K562 (cell line): ENCODE measurements around the gene NKD1. TPM values are rescaled to one million over a fixed set of nuclear protein-coding genes. Genes with fewer than 3 reads are reported as not detected.

Source experiments
- ATAC-seq: fragments of 200-7000 bp; cut with Tn5 transposase; 3 replicates; pipeline ENCODE4 v1.9.1; 2020; ENCODE audit warnings: moderate library complexity
- BruUV-seq: library from RNA; stranded (reverse); fragments of 400-500 nt; replicated peaks from 2 replicates; lab custom pipeline; 2021; lab: Mats Ljungman, UMichigan
- CTCF ChIA-PET: fragments of 300-600 bp; formaldehyde crosslinking; extraction: SDS; loops from one replicate; lab custom pipeline; 2021; ENCODE audit warnings: low intra/inter-chr PET ratio; lab: Yijun Ruan, JAX
- POLR2A ChIA-PET: fragments of 300-600, 350-650 bp; sonication (Branson Sonifier 250); formaldehyde crosslinking; extraction: SDS; loops from one replicate; lab custom pipeline; 2021; ENCODE audit warnings: antibody characterized with exemption, inconsistent platforms; lab: Yijun Ruan, JAX
- DNase-seq, 4 experiments: peaks; one replicate each; pipeline versions ENCODE4 v3.0.0 to v3.0.0-alpha.2; 2011 to 2018; ENCODE audit warnings: low spot score in 3 of 4, mixed read lengths in 3 of 4; ENCODE audit errors: extremely low read depth in 1 of 4
- FAIRE-seq: peaks from 2 replicates; lab custom pipeline; 2011; peaks lifted over from hg19 to GRCh38; lab: Jason Lieb, UNC
- H2AFZ ChIP-seq: 2 replicates; pipeline ENCODE4 v1.6.0; 2011; ENCODE audit warnings: low read depth, low read length, control low read depth, inconsistent platforms
- H3K27ac ChIP-seq: fragments of 200-600 bp; 3 replicates; pipeline ENCODE4 v1.8.0; 2011; ENCODE audit warnings: low read depth, mild to moderate bottlenecking, control low read depth, inconsistent platforms, low read length, moderate library complexity, mixed read lengths; ENCODE audit errors: extremely low read depth
- H3K27me3 ChIP-seq, 2 experiments: fragments of 300-600 bp in 1 of 2; 2 replicates in 1 of 2; 3 replicates in 1 of 2; pipeline versions ENCODE4 v1.6.0 to v1.8.0; 2011; ENCODE audit warnings: inconsistent platforms in 2 of 2, low read length in 2 of 2, mild to moderate bottlenecking in 1 of 2, mixed read lengths in 1 of 2, moderate library complexity in 1 of 2; ENCODE audit not compliant: control insufficient read depth in 2 of 2, insufficient read depth in 2 of 2
- H3K36me3 ChIP-seq: fragments of 300-600 bp; 3 replicates; pipeline ENCODE4 v1.8.0; 2011; ENCODE audit warnings: mild to moderate bottlenecking, low read length, inconsistent platforms; ENCODE audit not compliant: control insufficient read depth, insufficient read depth
- H3K4me1 ChIP-seq, 2 experiments: fragments of 200-600 bp in 1 of 2; replicated peaks in 1 of 2; 2 replicates in 1 of 2; 3 replicates in 1 of 2; pipeline versions ENCODE4 v1.5.1 to v1.8.0; 2011; ENCODE audit warnings: inconsistent platforms in 2 of 2, low read length in 2 of 2, mild to moderate bottlenecking in 1 of 2, mixed read lengths in 1 of 2, moderate library complexity in 1 of 2; ENCODE audit not compliant: control insufficient read depth in 2 of 2, insufficient read depth in 2 of 2
- H3K4me2 ChIP-seq: 2 replicates; pipeline ENCODE4 v1.6.1; 2011; ENCODE audit warnings: low read length, control low read depth, inconsistent platforms, mixed read lengths; ENCODE audit not compliant: insufficient read depth
- H3K4me3 ChIP-seq: fragments of 200-600 bp; sonication (generic), shearing (Covaris generic); 2 replicates; pipeline ENCODE4 v1.5.1; 2016; ENCODE audit warnings: control low read depth, inconsistent platforms
- H3K79me2 ChIP-seq: fragments of 200-600 bp; 3 replicates; pipeline ENCODE4 v1.8.0; 2011; ENCODE audit warnings: low read length, inconsistent platforms; ENCODE audit not compliant: control insufficient read depth, insufficient read depth
- H3K9ac ChIP-seq, 2 experiments: 2 replicates each; pipeline versions ENCODE4 v1.6.0 to v1.6.1; 2011; ENCODE audit warnings: low read depth in 2 of 2, low read length in 2 of 2, control low read depth in 1 of 2, inconsistent platforms in 1 of 2, mild to moderate bottlenecking in 1 of 2, mixed read lengths in 1 of 2; ENCODE audit not compliant: insufficient read depth in 1 of 2
- H3K9me1 ChIP-seq: one replicate; pipeline ENCODE4 v1.6.0; 2011; ENCODE audit warnings: inconsistent platforms, mild to moderate bottlenecking, low read length, moderate library complexity; ENCODE audit not compliant: control insufficient read depth, insufficient read depth
- H3K9me3 ChIP-seq: replicated peaks from 2 replicates; pipeline ENCODE4 v1.5.1; 2011; ENCODE audit warnings: low read depth, low read length, inconsistent platforms; ENCODE audit not compliant: control insufficient read depth, insufficient read depth
- H4K20me1 ChIP-seq: replicated peaks from 2 replicates; pipeline ENCODE4 v1.6.1; 2011; ENCODE audit warnings: low read length, inconsistent platforms, mixed read lengths; ENCODE audit not compliant: control insufficient read depth, insufficient read depth
- CCNT2 ChIP-seq: IDR thresholded peaks from 2 replicates; pipeline ENCODE4 v1.6.1; 2011; ENCODE audit warnings: borderline replicate concordance, low read depth, mild to moderate bottlenecking, moderate library complexity, mixed read lengths, low read length; ENCODE audit not compliant: insufficient read length; ENCODE audit errors: extremely low read depth
- FIP1L1 ChIP-seq: fragments of 200-400 bp; formaldehyde crosslinking; IDR thresholded peaks from 2 replicates; pipeline ENCODE4 v1.6.1; 2018; ENCODE audit warnings: mild to moderate bottlenecking, low read depth, low read length; ENCODE audit not compliant: poor library complexity, severe bottlenecking
- FOXM1 ChIP-seq, 2 experiments: fragments of 450-650 bp in 1 of 2; sonication (generic) in 1 of 2; formaldehyde crosslinking in 1 of 2; IDR thresholded peaks; 2 replicates each; pipeline versions ENCODE4 v1.6.1 to v1.9.0; 2017 to 2022; ENCODE audit warnings: low read depth in 2 of 2, mild to moderate bottlenecking in 2 of 2, missing genetic modification reagents in 1 of 2, moderate library complexity in 1 of 2
- RBM22 ChIP-seq: fragments of 200-400 bp; formaldehyde crosslinking; IDR thresholded peaks from 2 replicates; pipeline ENCODE4 v1.6.1; 2018; ENCODE audit warnings: low read length, low read depth; ENCODE audit not compliant: poor library complexity, severe bottlenecking
- SMARCB1 ChIP-seq: IDR thresholded peaks from 2 replicates; pipeline ENCODE4 v1.6.1; 2011; ENCODE audit warnings: improper control_type of control experiment, low read depth; ENCODE audit not compliant: insufficient read length
- TCF15 ChIP-seq: fragments of 250-450 bp; sonication (Bioruptor Pico); IDR thresholded peaks from 2 replicates; pipeline ENCODE4 v1.8.0; 2022; ENCODE audit warnings: moderate library complexity, mild to moderate bottlenecking, inconsistent platforms
- YY1 ChIP-seq, 3 experiments: IDR thresholded peaks; 2 replicates each; pipeline ENCODE4 v1.6.1; 2011; ENCODE audit warnings: low read length in 2 of 3, mild to moderate bottlenecking in 2 of 3, moderate library complexity in 2 of 3, borderline replicate concordance in 1 of 3, control low read depth in 1 of 3, low read depth in 1 of 3; ENCODE audit not compliant: insufficient read depth in 3 of 3, insufficient replicate concordance in 2 of 3, control insufficient read depth in 1 of 3, insufficient read length in 1 of 3; ENCODE audit errors: extremely low read depth in 1 of 3
- WGBS: fragments of 100-300 bp; shearing (Covaris generic); methylation state at CpG from one replicate; pipeline ENCODE4 v1.1.6; 2016; ENCODE audit warnings: low coverage, mixed read lengths; ENCODE audit not compliant: insufficient coverage; ENCODE audit errors: missing lambda C conversion rate; 5-methylcytosine and 5-hydroxymethylcytosine counted together
- in situ Hi-C: fragments of 300-500 bp; cut with MboI; formaldehyde crosslinking; loops from 4 replicates; pipeline ENCODE4 v1.15.0; 2018; ENCODE audit warnings: inconsistent platforms, mixed read lengths
- intact Hi-C: fragments of 100-400 bp; cut with micrococcal nuclease; formaldehyde crosslinking; loops from 2 replicates; pipeline ENCODE4 v1.14.2; 2022
- polyA plus RNA-seq, 8 experiments: library from polyadenylated mRNA; depleted of rRNA in 4 of 8; stranded (reverse) in 5 of 8; unstranded in 3 of 8; fragments of >200 nt; fragmentation: Nextera tagmentation in 2 of 8; fragmentation: Illumina TruSeq in 1 of 8; extraction: Ambion mirVana in 2 of 8; extraction: Trizol in 1 of 8; gene quantifications; 2 replicates each; pipeline versions ENCODE4 v1.2.1 to v1.2.3, GENCODE V29; 2011 to 2014; ENCODE audit warnings: inconsistent platforms in 1 of 8, missing spikeins in 1 of 8
- total RNA-seq, 7 experiments: library from RNA; depleted of rRNA in 6 of 7; stranded (reverse); fragments of >200 nt in 6 of 7; fragmentation: Illumina TruSeq in 2 of 7; extraction: Trizol in 2 of 7; gene quantifications; 2 replicates each; pipeline versions ENCODE4 v1.2.1 to v1.2.3, GENCODE V29; 2011 to 2021; ENCODE audit warnings: low replicate concordance in 1 of 7
- TF ChIP-seq, protein P1 (sequence below): sonication (generic); formaldehyde crosslinking; IDR thresholded peaks from 2 replicates; pipeline ENCODE4 v1.8.0; 2022; ENCODE audit warnings: mild to moderate bottlenecking, low read depth, missing genetic modification reagents

NKD1 gene
- total and polyA plus RNA-seq, 9 of the 15 experiments (the other 6 are each of a cell fraction or from before 2014, with no cell fraction given) = under 0.01 to 0.24 (median 0.04) TPM; not detected in 2

DNA sequence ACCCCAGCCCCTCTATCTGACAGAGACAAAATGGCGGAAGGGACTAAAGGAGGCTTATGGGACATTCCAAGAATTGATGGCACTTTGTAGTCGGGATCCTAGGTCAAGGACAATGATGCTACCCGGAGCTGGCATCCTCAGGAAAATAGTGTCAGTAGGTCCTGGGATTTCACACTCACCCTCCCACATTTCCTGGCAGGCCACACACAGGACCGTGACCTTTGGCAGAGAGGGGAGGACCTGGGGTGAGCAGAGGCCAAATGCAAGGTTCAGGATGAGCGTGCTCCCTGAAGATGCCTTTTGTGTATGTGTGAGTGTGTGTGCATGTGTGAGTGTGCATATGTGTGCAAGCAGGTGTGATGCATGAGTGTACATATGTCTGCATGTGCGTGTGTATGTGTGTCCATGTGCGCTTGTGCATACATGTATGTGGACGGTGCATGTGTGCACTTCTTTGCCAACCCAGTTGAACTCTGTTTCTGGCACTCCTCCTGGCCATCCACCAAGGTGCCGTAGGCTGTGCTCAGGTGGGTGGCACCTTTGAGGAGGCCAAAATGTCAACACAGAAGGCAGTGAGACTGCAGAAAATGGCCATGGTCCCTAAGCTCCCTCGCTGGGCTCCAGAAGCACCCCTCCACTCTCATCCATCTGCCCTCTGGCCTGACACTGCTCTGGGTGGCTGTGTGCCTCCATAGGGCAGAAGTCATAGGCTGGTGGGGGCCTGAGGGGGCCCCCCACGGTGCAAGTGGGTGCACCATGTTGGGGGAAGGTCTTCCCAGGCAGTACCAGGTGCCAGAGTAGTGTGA is 72.7 kb downstream of the NKD1 start:
- Histone ChIP-seq H3K9ac (no peak overlapping the region), H3K9me1 (no peaks in the 10 kb centered on the region), H3K9me3 (no peaks in the 10 kb centered on the region), H3K79me2 (no peaks in the 10 kb centered on the region), H3K4me3 (no peak overlapping the region), H3K27me3 (peaks cover 0 to 40% of the 10 kb centered on the region in 2 experiments; a peak in 3 of 5 replicates), H3K4me2 (no peak overlapping the region), H3K4me1 (no peaks in the 10 kb centered on the region; a peak in 1 of 5 replicates), H3K27ac (no peak overlapping the region), H4K20me1 (0 out of 2 replicates have a peak, but pooled peaks cover 8% of the 10 kb centered on the region), H2AFZ (no peak overlapping the region), H3K36me3 (no peaks in the 10 kb centered on the region)
- POLR2A ChIA-PET = no interaction called here
- TF ChIP-seq, protein P1, sequence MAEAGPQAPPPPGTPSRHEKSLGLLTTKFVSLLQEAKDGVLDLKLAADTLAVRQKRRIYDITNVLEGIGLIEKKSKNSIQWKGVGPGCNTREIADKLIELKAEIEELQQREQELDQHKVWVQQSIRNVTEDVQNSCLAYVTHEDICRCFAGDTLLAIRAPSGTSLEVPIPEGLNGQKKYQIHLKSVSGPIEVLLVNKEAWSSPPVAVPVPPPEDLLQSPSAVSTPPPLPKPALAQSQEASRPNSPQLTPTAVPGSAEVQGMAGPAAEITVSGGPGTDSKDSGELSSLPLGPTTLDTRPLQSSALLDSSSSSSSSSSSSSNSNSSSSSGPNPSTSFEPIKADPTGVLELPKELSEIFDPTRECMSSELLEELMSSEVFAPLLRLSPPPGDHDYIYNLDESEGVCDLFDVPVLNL (CRISPR knock-in tag) = no peak
- no peak for TF ChIP-seq TCF15 (CRISPR knock-in tag)
- TF ChIP-seq SMARCB1 = no peak
- no peak for TF ChIP-seq FIP1L1
- TF ChIP-seq CCNT2 = no peak
- no peak for TF ChIP-seq RBM22
- no peak for TF ChIP-seq YY1 (IDR thresholded peaks at IDR 0.05; ENCODE audit: borderline replicate concordance in 1 of 3, control insufficient read depth in 1 of 3, extremely low read depth in 1 of 3, insufficient read depth in 3 of 3, insufficient read length in 1 of 3, insufficient replicate concordance in 2 of 3, low read depth in 1 of 3, low read length in 2 of 3)
- no peak for TF ChIP-seq FOXM1 (IDR thresholded peaks at IDR 0.05; ENCODE audit: low read depth)
- no peak for TF ChIP-seq FOXM1 (CRISPR knock-in tag; IDR thresholded peaks at IDR 0.05; ENCODE audit: low read depth)
- DNase-seq (no peak), ATAC-seq (no peak), FAIRE-seq (no peak)
- CTCF ChIA-PET = no interaction called here
- no TSS peak for BruUV-seq
- WGBS = 9% methylated on average over 11 of the region's 11 CpGs
- in situ Hi-C loops = no loop called here
- intact Hi-C loops = no loop called here
